CMK (cell line): Measurements from ENCODE around the gene RNLS.
"Not testable (repeated sequence)": the region's sequence is repeated elsewhere in the genome, so short reads cannot be mapped to it uniquely, and the experiment has no call there.

ENCODE experiments used
- DNase-seq: peaks from one replicate; pipeline ENCODE4 v3.0.0-alpha.2; 2010; ENCODE audit warnings: low read depth

The RNLS gene

DNA sequence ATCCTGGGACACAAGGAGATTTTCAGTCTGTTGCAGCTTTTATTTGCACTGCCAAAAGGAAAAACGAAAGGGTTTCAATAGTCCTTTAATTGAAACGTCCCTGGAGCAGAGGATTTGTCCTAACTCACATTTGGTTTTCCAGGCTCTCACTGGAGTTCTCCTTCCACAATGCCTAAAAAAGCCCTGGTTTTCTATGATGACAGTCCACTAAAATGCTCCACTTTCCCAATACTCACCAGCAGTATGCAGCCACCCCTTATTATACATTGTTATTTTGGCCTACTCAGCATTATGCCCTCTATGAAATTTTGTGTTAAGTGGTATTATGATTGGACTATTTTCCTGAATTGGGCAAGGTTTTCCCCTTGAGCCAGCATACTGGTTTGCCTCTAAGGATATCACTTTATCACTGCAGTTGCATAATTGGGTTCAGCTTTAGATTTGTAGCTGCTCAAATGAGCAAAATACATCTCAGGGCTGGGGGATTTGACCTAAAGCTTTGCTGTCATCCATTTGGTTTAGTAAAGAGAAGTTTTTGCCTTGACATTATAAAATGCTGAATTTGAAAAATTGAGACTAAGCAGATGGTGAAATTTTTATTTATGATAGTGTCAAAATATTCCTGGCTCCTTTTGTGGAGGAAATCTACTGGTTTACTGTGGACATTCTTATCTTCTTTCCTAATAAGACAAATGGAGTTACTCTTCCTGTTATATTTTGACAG lies 239.2 kb downstream of the RNLS start:
- no peak for DNase-seq

DNA sequence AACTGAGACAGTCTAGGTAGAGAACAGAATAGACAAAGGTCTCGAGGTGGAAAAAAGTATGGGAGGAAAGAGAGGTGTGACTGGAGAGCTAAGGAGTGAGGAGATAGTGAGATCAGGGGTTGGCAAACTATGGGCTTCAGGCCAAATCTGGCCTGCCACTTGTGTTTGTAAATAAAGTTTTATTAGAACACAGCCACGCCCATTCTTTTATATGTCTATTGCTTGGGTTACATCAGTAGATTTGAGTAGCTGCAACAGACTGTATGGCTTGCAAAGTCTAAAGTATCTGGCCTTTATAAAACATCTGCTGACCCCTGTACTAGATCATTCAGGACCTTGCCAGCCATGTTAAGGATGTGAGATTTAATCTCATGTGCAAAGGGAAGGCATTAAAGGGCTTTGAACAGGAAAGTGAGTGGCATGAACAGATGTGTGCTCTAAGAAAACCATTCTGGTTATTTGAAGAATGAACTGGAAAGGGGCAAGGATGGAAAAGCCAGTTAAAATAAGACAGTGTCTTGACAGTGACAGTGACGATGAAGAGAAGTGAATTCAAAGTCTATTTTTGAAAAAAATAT lies 240.3 kb downstream of the RNLS start:
- no peak for DNase-seq

DNA sequence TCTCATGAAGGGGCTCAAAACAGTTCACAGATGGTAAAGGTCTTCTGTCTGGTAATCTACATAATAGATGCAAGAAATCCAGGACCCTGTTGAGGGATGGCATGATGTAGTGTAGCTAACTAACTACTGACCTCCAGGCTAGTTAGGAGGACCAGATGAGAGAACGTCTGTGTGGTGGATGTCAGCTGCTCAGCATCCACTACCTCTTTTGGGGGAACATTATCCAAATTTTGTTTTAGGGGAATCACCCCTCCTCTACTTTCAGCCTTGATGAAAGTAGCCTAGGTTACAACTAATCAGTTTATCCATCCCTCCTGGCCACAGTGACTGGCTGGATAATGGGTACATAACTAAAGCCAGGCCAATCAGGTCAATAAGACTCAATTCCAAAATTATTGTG lies 246.0 kb downstream of the RNLS start:
- no peak for DNase-seq

DNA sequence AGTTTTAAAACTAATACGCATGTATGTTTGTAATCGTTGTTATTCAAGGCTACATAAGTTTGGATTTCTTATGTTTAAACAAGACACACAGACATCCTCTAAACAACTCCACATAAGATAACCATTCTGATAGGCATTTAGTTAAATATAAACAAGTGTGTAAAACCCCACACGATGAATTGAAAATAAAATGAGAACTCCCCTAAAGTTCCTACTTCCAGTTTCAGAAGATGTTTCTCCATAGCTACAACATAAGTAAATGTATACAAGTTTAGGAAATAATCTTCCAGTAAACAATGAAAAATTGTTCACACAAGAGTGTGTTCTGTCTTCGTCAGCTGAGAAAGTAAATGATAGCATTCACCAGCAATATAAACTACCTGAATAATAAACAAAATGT lies 246.8 kb downstream of the RNLS start:
- no peak for DNase-seq

DNA sequence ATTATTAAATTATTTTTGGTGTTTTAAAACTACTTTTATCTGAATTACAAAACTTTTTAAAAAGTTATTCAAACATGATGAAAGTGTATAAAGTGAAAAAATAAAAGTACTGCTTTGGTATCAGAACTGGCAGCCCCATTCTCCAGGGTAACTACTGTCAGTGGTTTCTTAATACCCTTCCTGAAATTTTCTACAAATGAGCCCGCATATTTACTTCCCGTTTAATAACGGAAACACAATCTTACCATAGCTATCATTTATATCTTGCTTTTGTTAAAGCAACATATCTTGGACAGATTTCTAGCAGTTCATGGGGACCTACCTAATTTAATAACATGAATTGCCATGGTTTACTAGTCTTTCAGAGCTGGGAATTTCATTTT lies 249.9 kb downstream of the RNLS start:
- no peak for DNase-seq

DNA sequence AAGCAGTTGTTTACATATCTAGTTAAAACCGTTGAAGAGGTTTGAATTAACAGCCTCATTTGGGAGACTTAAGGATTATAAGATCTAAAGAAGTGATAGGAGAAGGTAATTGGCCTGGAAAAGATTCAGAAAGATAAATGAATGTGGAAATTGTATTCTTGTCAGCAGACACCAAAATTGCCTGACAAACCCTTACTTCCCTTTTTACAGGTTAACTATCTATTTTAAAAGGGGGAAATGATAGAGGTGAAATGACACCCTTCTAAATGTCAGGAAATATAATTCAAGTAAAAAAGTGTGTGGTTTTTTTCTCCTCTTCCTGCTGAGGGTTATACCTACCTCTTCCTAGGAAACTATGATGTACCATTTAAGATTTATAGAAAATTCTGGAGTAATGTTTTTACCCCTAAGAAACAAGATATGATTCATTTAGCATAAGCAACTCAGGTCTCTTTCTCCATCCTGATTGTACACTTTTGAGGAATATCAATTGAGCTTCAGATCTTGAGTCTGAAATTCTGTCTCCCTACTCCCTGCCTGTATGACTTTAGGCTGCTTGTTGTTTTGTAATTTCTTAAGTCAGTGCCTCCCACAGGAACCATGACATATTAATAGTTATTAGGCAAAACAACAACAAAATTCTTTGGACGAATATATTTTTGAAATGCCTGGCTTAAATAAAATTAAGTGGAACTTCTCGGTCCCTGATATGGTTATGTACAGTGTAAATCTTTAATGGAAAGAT lies 250.4 kb downstream of the RNLS start:
- no peak for DNase-seq

DNA sequence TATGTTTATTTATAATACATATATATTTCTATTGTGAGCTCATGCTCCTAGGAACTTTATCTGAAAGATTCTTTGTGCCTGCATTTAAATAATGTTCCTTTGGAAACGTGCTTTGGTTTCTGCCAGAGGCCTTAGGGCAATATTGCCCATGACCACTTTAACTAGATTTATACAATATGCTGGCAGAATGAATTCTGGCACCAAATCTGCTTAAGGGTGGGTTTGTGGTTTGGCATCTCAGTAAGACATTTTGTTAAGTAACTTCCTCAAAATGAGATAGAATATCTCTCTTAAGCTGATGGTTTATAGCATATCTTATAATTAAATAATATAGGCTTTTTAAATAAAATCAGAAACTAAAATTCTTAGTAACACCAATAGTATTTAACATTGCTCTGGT lies 252.9 kb downstream of the RNLS start:
- no peak for DNase-seq

DNA sequence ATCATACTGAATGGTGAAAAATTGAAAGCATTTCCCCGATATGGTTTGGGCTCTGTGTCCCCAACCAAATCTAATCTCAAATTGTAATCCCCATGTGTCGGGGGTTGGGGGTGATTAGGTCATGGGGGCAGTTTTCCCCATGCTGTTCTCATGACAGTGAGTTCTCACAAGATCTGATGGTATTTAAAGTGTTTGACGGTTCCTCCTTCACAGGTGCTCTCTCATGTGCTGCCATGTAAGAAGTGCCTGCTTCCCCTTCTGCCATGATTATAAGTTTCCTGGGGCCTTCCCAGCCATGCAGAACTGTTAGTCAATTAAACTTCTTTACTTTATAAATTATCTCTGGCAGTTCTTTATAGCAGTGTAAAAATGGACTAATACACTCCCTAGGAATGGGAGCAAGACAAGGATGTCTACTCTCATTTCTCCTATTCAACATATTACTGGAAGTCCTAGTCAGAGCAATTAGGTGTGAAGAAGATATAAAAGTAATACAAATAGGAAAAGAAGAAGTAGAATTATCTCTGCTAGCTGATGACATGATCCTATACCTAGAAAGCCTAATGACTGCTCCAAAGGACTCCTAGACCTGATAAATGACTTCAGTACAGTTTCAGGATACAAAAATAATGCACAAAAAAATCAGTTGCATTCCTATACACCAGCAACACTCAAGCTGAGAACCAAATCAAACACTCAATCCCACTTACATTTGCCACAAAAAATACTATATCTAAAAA lies 260.6 kb downstream of the RNLS start:
- DNase-seq, result no peak

DNA sequence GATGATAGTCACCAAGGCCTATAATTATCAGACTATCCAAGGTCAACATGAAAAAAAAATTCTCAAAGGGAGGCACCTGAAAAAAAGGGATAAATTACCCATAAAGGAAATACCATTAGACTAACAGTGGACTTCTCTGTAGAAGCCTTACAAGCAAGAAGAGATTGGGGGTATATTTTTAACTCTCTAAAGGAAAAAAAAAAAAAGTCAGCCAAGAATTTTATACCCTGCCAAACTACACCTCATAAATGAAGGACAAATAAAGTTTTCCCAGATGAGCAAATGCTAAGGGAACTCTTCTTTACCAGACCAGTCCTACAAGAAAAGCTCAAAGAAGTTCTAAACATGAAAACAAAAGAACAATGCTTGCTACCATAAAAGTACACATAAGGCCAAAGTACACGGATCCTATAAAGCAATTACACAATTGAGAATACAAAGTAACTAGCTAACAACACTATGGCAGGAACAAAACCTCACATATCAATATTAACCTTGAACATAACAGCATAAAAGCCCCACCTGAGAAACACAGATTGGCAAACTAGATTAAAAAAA lies 263.1 kb downstream of the RNLS start:
- DNase-seq, result no peak

DNA sequence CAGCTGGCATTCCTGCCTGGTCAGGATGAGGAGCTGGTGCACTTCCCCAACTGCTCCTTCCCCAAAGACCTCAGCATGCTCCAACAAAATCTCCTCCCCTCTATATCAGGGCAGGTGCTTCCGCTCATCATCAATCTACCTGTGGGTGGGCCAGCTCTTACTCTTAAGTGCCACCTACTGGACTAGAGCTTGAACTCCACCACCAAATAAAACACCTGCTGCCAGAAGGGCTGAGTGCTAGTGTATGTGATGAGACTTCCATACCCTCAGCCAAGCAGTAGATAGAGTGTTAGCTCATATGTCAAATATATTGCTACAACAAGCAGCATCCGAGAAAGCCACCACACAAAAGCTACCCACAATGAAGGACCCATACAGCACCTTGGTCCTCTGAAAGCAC lies 264.3 kb downstream of the RNLS start:
- DNase-seq, result no peak

DNA sequence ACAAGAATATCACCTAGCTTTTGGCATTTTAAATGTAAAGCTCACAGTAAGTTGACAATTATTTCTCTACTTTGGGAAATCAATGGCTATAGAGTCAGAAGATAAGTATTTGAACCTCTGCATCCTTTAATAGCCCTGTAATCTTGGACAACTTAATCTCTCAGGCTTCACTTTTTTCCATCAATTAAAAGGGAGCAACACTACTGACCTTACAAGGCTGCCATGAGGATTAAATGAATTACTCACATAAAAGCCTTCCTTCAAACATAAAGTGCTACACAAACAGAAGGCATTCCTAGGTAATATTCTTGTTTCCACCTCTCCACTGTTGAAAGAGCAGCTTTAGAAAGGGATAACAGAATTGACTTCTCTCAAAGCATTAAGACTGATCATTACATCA lies 266.0 kb downstream of the RNLS start:
- no peak for DNase-seq

DNA sequence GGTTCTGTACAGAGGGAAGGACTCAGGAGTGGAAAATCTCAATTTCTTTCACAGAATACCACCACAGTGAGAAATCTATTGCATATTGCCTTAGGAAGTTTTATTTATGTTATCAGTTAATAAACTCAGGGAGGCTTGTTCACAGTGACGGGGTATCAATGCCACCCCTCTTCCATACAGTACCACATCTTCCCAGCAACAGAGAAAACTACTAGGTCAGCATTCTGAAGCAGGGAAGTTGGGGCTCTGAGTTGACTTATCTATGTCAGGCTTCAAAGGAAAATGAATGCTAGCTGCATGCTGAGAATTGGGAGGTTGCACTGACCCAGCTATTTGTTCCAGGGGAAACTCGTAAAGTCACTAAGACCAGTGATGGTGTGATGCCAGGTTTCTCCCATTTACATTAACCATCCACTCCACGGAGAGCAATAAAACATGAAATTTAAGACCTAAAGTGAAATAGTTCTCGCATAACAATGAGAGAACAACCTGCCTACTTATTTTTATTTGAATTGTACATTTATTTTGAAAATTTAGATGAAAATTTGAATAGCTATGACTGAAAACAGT lies 266.7 kb downstream of the RNLS start:
- DNase-seq, result no peak

DNA sequence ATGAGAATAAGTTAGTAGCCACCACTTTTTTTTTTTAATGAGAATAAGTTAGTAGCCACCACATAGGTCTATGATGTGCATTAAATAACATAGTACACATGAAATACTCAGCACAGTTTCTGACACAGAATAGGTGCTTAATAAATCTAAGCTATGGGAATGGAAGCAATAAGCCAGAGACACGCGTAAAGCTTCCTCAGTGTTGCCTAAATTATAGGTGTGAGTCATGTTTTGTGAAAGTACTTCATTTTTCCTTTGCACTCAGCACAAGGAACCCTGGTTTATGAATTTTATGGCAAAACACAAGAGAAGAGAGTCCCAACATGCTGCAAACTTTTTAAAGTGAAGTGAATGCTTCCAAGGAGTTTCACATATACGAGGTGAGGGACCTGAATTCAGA lies 267.4 kb downstream of the RNLS start:
- no peak for DNase-seq

DNA sequence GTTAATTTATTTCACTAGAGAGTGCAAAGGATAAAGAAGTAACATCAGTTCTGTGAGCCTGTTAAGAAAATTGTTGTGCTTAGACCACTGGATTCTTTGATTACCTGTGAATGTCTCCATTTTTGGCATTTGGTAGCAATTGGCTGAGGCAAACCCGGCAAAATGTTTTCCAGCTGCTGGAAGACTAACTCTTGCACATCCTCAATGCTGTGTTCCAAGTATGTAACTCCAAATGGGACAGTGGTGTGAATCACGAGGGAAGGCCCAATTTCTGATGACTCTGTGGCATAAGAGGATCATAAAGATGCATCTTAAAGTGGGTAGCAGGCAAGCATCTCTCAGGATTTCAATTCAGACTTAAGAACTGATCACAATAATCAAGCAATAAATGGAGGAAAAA lies 268.8 kb downstream of the RNLS start:
- no peak for DNase-seq

DNA sequence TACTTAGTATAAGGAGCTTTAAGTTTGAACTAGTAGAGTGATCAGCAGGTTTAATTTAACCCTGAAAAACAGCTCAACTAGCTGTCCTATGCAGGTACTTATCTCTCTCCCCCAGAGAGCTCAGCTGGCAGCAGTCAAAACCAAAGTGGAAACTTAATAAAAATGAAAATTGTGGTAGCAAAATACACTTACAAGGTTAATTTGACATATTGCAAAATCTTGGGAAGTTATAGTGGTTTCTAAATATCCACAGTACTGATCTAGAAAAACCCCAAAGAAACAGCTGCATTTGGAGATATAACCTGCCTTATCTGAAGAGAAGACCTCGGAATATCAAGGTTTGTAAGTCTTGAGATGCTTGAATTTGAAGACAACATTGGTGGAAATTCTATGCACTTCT lies 269.2 kb downstream of the RNLS start:
- DNase-seq, result no peak

DNA sequence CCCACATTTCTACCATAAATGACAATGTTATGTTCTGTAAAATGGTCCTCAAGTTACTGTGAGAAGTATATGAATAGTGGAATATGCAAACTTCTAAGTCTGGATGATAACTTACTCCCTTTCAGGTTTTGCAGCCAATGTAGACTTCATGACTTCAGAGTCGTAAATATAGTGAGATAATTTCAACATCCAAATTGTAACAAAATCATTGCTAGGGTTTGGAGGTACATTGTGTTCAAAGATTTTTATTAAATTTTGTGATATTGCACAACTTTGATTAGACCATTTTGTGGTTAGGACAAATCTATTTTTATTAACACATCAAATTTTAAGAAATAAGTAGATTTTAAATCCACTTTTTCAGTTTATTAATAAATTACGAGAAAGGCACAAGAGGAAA lies 270.3 kb downstream of the RNLS start:
- no peak for DNase-seq

DNA sequence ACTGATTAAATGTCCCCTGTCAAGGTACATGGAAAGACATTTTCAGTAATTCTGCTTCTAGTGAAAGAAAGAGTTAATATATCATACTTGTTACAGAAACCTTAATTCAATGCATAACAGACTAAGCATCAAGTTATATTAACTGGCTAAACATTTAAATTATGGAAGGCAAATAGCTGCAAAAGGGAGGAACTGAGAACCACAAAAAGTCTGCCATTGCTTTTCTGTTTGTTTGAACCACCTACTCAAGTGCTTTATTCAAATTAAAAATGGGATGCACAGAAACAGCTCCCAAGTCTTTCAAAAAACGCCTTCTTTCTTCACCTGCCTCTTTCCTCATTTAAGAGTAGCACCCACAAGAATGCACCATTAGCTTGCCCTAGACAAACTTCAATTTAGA lies 271.9 kb downstream of the RNLS start:
- DNase-seq, result no peak

DNA sequence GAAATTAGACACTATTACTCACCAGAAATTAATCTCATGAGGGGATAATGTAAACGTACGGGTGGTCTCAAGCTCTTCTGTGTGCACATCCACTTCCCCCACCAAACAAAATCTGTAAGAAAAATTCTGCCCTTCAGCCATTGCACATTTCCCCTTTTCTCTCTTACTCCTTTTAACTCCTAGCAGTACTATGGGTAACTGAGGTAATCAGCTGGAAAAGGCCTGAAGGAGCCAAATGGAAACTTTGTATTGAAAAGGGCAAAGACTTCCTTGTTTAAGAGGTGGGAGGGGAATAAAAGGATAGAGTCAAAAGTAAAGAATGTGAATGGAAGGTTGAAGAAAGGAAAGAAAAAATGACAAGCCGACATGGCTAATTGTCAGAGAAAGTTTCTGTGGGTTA lies 273.8 kb downstream of the RNLS start:
- no peak for DNase-seq

DNA sequence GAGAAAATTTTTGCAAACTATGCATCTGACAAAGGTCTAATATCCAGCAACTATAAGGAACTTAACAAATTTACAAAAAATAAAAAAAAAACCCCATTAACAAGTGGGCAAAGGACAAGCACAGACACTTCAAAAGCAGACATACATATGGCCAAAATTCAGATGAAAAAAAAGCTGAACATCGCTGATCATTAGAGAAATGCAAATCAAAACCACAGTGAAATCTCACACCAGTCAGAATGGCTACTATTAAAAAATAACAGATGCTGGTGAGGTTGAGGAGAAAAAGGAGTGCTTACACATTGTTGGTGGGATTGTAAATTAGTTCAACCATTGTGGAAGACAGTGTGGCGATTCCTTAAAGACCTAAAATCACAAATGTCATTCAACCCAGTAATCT lies 274.8 kb downstream of the RNLS start:
- DNase-seq, result not testable (repeated sequence)

DNA sequence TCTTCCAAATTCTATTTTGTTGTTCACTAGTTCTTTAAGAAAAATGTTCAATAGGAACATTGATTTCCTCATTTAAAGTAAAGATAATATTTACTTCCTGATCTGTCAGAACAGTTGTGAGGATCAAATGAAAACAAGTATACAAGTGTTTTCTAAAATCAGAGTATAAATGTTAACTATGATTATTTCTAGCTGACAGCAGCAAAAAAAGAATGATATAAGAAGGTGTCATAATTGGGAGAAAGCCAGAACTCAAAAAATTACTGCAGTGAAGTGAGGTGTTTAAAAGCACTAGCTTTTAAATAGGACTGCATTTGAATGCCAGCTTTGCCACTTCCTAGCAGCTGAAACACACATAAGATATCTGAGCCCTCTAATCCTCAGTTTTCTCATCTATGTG lies 283.3 kb downstream of the RNLS start:
- no peak for DNase-seq

DNA sequence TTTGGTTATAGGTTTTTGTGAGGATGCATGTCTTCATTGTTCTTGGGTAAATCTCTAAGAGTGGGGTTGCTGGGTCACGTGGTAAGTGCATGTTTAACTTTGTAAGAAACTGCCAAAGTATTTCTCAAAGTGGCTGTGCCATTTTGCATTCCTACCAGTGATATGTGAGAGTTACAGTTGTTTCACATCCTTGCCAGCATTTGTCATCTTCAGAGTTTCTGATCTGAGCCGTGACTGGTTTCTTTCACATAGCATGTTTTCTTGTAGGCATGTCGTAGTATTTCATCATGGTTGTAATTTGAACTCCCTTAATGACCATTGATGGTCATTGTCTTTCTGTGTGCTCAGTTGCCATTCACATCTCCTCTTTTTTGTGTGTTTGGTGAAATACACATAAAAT lies 286.0 kb downstream of the RNLS start:
- no peak for DNase-seq

DNA sequence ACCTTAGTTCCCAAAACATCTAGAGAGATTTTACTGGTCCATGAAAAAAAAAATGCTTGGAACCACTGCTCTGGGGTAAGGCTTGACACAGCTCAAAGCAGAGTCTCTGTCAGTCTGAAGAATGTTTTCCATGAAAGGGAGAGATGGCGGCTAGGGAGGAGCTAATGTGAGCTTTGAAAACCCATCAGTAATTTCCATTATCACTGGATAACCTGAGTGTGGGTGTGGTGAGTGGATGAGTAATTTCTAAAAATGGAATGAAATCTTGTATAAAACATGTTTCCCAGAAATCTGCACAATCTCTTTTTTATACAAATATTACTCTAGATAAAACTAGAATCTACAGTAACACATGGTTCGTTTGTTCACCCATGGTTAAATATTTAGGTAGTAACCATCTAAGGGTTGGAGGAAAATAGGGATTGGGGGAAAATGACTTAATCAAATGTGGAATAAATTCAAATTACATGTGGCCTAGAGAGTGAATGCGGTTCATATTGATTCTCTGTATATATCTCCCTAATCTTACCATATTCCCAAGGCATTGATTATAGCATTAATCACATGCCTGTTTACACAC lies 289.4 kb downstream of the RNLS start:
- no peak for DNase-seq
